Astrocyte (in vitro differentiated cells and primary cell): ENCODE measurements around the gene RAPGEF6. TPM values are rescaled to one million over a fixed set of nuclear protein-coding genes. Genes with fewer than 3 reads are reported as not detected.
A peak's percentile ranks its signal among the peaks of the same experiment; 100 is the strongest.

Experiments used
- DNase-seq: peaks from one replicate; pipeline ENCODE4 v3.0.0-alpha.2; 2010; ENCODE audit warnings: low read depth
- FAIRE-seq: peaks from 2 replicates; lab custom pipeline; 2011; peaks lifted over from hg19 to GRCh38; lab: Jason Lieb, UNC
- H2AFZ ChIP-seq: 2 replicates; pipeline ENCODE4 v1.6.0; 2012; ENCODE audit warnings: low read depth, low read length, inconsistent platforms
- H3K27ac ChIP-seq: 2 replicates; pipeline ENCODE4 v1.5.1; 2011; ENCODE audit warnings: low read depth, low read length, inconsistent platforms
- H3K27me3 ChIP-seq: 2 replicates; pipeline ENCODE4 v1.6.0; 2011; ENCODE audit warnings: low read length, inconsistent platforms; ENCODE audit not compliant: insufficient read depth
- H3K36me3 ChIP-seq: 2 replicates; pipeline ENCODE4 v1.5.1; 2011; ENCODE audit warnings: low read length, inconsistent platforms; ENCODE audit not compliant: insufficient read depth
- H3K4me1 ChIP-seq: 2 replicates; pipeline ENCODE4 v1.5.1; 2011; ENCODE audit warnings: low read length, inconsistent platforms; ENCODE audit not compliant: insufficient read depth
- H3K4me2 ChIP-seq: 2 replicates; pipeline ENCODE4 v1.6.0; 2012; ENCODE audit warnings: low read length, inconsistent platforms
- H3K4me3 ChIP-seq: 2 replicates; pipeline ENCODE4 v1.5.1; 2011; ENCODE audit warnings: low read depth, mild to moderate bottlenecking, low read length, inconsistent platforms; ENCODE audit not compliant: insufficient read depth
- H3K79me2 ChIP-seq: 2 replicates; pipeline ENCODE4 v1.6.0; 2012; ENCODE audit warnings: mild to moderate bottlenecking, low read length, inconsistent platforms; ENCODE audit not compliant: insufficient read depth
- H3K9ac ChIP-seq: 2 replicates; pipeline ENCODE4 v1.6.0; 2012; ENCODE audit warnings: mild to moderate bottlenecking, low read length, inconsistent platforms
- H3K9me3 ChIP-seq: 2 replicates; pipeline ENCODE4 v1.5.1; 2012; ENCODE audit warnings: low read depth, mild to moderate bottlenecking, low read length, inconsistent platforms; ENCODE audit not compliant: insufficient read depth
- H4K20me1 ChIP-seq: 2 replicates; pipeline ENCODE4 v1.6.0; 2012; ENCODE audit warnings: low read length, inconsistent platforms; ENCODE audit not compliant: insufficient read depth
- H3K27ac Mint-ChIP-seq: one replicate; pipeline ENCODE4 v1.8.0; 2021; ENCODE audit warnings: mild to moderate bottlenecking, mixed read lengths; ENCODE audit not compliant: unreplicated experiment
- H3K27me3 Mint-ChIP-seq: one replicate; pipeline ENCODE4 v1.8.0; 2021; ENCODE audit warnings: low read depth, mixed read lengths; ENCODE audit not compliant: unreplicated experiment
- H3K36me3 Mint-ChIP-seq: one replicate; pipeline ENCODE4 v1.8.0; 2021; ENCODE audit warnings: low read depth, mixed read lengths; ENCODE audit not compliant: unreplicated experiment
- H3K4me1 Mint-ChIP-seq: one replicate; pipeline ENCODE4 v1.8.0; 2021; ENCODE audit warnings: low read depth, mixed read lengths; ENCODE audit not compliant: unreplicated experiment
- H3K4me3 Mint-ChIP-seq: one replicate; pipeline ENCODE4 v1.8.0; 2021; ENCODE audit warnings: mild to moderate bottlenecking, moderate library complexity, mixed read lengths; ENCODE audit not compliant: unreplicated experiment
- H3K9me3 Mint-ChIP-seq: one replicate; pipeline ENCODE4 v1.8.0; 2021; ENCODE audit warnings: mild to moderate bottlenecking, mixed read lengths; ENCODE audit not compliant: unreplicated experiment
- EZH2 ChIP-seq: IDR thresholded peaks from 2 replicates; pipeline ENCODE4 v1.6.1; 2012; ENCODE audit warnings: mild to moderate bottlenecking, low read length, inconsistent platforms; ENCODE audit not compliant: insufficient read depth
- total RNA-seq: library from RNA; stranded (reverse); gene quantifications from 2 replicates; pipeline ENCODE4 v1.2.1, GENCODE V29; 2021
- TF ChIP-seq, protein P1 (sequence below): IDR thresholded peaks from 2 replicates; pipeline ENCODE4 v1.5.1; 2011; ENCODE audit warnings: low read depth, mild to moderate bottlenecking, inconsistent platforms, low read length, moderate library complexity; ENCODE audit not compliant: insufficient read depth

Gene RAPGEF6
- total RNA-seq, 1 donor from 2014 or later = 14.9 TPM

DNA sequence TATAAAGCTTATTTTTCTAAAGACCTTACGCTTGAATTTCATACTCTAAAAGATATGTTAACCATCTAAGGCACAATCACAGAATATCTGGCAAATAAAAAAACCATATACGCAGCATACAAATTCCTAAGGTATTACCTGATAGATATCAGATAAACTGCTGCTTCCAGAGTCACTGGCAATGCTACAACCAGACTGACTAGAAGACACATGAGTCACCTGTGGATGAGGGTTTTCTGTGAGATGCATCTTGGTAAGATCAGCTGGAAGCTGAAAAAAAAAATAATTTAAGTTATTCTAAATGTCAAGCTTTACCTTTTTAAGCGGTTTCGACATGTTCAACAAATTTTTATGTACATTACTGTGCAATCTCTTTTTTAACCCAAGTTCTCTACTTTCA lies 113.8 kb downstream of the RAPGEF6 start:
- peaks cover 2% of the 10 kb centered on the region for H3K79me2 ChIP-seq
- H3K4me3 Mint-ChIP-seq = no peak overlapping the region
- H2AFZ ChIP-seq = no peak overlapping the region
- DNase-seq (peak; percentile 89), FAIRE-seq (peak; percentile 71)
- no peaks in the 10 kb centered on the region for H3K27me3 ChIP-seq
- H4K20me1 ChIP-seq = peaks cover 4% of the 10 kb centered on the region
- H3K9me3 Mint-ChIP-seq = no peaks in the 10 kb centered on the region
- H3K36me3 ChIP-seq = no peaks in the 10 kb centered on the region
- H3K27ac ChIP-seq = peak overlapping the region; percentile 47
- H3K4me1 ChIP-seq = peaks cover 4% of the 10 kb centered on the region
- no peak overlapping the region for H3K4me3 ChIP-seq
- H3K9ac ChIP-seq = no peak overlapping the region
- H3K27ac Mint-ChIP-seq = no peak overlapping the region
- no peaks in the 10 kb centered on the region for H3K9me3 ChIP-seq
- TF ChIP-seq EZH2 = no peak
- TF ChIP-seq, protein P1, sequence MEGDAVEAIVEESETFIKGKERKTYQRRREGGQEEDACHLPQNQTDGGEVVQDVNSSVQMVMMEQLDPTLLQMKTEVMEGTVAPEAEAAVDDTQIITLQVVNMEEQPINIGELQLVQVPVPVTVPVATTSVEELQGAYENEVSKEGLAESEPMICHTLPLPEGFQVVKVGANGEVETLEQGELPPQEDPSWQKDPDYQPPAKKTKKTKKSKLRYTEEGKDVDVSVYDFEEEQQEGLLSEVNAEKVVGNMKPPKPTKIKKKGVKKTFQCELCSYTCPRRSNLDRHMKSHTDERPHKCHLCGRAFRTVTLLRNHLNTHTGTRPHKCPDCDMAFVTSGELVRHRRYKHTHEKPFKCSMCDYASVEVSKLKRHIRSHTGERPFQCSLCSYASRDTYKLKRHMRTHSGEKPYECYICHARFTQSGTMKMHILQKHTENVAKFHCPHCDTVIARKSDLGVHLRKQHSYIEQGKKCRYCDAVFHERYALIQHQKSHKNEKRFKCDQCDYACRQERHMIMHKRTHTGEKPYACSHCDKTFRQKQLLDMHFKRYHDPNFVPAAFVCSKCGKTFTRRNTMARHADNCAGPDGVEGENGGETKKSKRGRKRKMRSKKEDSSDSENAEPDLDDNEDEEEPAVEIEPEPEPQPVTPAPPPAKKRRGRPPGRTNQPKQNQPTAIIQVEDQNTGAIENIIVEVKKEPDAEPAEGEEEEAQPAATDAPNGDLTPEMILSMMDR = no peak
- no peaks in the 10 kb centered on the region for H3K27me3 Mint-ChIP-seq
- peak overlapping the region; percentile 1 for H3K4me2 ChIP-seq
- H3K4me1 Mint-ChIP-seq = peaks cover 3% of the 10 kb centered on the region
- peaks cover 5% of the 10 kb centered on the region for H3K36me3 Mint-ChIP-seq

DNA sequence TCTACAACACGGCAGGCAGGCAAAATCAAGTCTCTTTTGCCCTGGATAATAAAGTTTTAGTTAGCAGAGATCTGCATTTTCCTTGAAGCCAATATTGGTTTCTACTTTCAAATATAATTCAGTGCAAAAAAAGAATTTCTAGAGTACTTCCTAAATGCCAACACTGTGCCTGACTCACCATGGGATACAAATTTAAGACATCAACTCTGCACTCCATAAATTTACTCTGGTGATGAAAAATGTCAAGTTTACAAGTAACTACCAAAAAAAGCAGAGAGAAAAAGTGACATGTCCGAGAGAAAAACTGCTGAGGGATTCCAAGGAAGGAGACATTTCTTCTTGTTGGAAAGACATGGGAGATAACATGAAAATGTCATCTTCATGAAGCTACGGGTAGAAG lies 119.7 kb downstream of the RAPGEF6 start:
- DNase-seq (no peak), FAIRE-seq (no peak)
- Mint-ChIP-seq H3K4me3 (no peak overlapping the region), H3K27me3 (no peaks in the 10 kb centered on the region), H3K27ac (no peak overlapping the region), H3K36me3 (peaks cover 9% of the 10 kb centered on the region), H3K4me1 (peaks cover 17% of the 10 kb centered on the region), H3K9me3 (no peaks in the 10 kb centered on the region)
- Histone ChIP-seq H3K36me3 (no peaks in the 10 kb centered on the region), H3K9me3 (no peaks in the 10 kb centered on the region), H3K27ac (no peak overlapping the region), H4K20me1 (no peaks in the 10 kb centered on the region), H2AFZ (no peak overlapping the region), H3K4me2 (peak overlapping the region; percentile 26), H3K9ac (no peak overlapping the region), H3K4me1 (peaks cover 7% of the 10 kb centered on the region), H3K79me2 (no peaks in the 10 kb centered on the region), H3K27me3 (no peaks in the 10 kb centered on the region), H3K4me3 (no peak overlapping the region)
- TF ChIP-seq, protein P1 = no peak
- TF ChIP-seq EZH2 = no peak
